ENCODE measurements around the gene CHD1.

The CHD1 gene

DNA sequence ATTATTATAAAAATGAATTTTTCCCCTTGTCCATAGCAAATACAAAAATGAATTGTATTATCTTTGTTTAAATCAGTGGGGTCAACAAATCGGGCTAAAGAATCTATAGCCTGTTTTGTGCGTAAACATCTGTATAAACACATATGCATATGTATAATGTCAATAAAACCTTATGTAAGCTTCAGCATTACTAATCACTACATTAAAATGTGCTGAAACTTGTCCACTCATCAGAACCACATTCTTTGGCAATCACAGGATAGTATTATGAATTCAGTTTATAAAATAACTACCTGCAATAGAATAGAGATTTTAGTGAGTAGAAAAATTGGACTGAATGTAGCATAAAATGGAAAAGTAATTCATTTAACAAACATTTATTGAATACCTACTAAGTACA lies 124.7 kb downstream of the CHD1 start:
- DNase-seq = no peak

Measured in NCI-H2081 (cell line).